Heart left ventricle (tissue), 16 donors: Measurements from ENCODE around the gene PFKFB3. TPM values are rescaled to one million over a fixed set of nuclear protein-coding genes. Genes with fewer than 3 reads are reported as not detected.

Experiments used
- ATAC-seq, 4 donors: fragments of 200-7000 bp; cut with Tn5 transposase; one replicate each; pipeline ENCODE4 v1.9.1; 2020 to 2022; ENCODE audit warnings: moderate library complexity in 4 of 4, mild to moderate bottlenecking in 3 of 4, moderate number of reproducible peaks in 1 of 4
- DNase-seq, 5 donors: peaks; one replicate each; pipeline ENCODE4 v3.0.0-alpha.2; 2020
- H3K27ac ChIP-seq, 12 donors: fragments of 200-600 bp; sonication (generic) in 4 of 12; one replicate each; pipeline versions ENCODE4 v1.5.0 to v1.8.0; 2016 to 2022; ENCODE audit warnings: mild to moderate bottlenecking in 2 of 12
- H3K27me3 ChIP-seq, 9 donors: fragments of 200-600 bp; sonication (generic) in 2 of 9; one replicate each; pipeline versions ENCODE4 v1.5.1 to v1.8.0; 2016 to 2022; ENCODE audit warnings: mild to moderate bottlenecking in 3 of 9
- H3K36me3 ChIP-seq, 9 donors: fragments of 200-600 bp; sonication (generic) in 2 of 9; one replicate each; pipeline versions ENCODE4 v1.5.0 to v1.8.0; 2018 to 2022; ENCODE audit warnings: mild to moderate bottlenecking in 2 of 9
- H3K4me1 ChIP-seq, 12 donors: fragments of 200-600 bp; sonication (generic) in 4 of 12; one replicate each; pipeline versions ENCODE4 v1.5.0 to v1.8.0; 2016 to 2022; ENCODE audit warnings: mild to moderate bottlenecking in 3 of 12
- H3K4me3 ChIP-seq, 12 donors: fragments of 200-600 bp; sonication (generic) in 4 of 12; one replicate each; pipeline versions ENCODE4 v1.5.0 to v1.8.0; 2017 to 2022; ENCODE audit warnings: mild to moderate bottlenecking in 9 of 12, moderate library complexity in 4 of 12
- H3K9me3 ChIP-seq, 12 donors: fragments of 200-600 bp; sonication (generic) in 4 of 12; one replicate each; pipeline versions ENCODE4 v1.5.0 to v1.8.0; 2016 to 2022; ENCODE audit warnings: mild to moderate bottlenecking in 1 of 12
- POLR2A ChIP-seq, 2 donors: fragments of 450-650 bp; IDR thresholded peaks; one replicate each; pipeline ENCODE4 v1.6.1; 2017; ENCODE audit warnings: antibody characterized with exemption in 2 of 2, mild to moderate bottlenecking in 2 of 2, moderate library complexity in 2 of 2
- WGBS, 4 donors: extraction: QIAGEN DNeasy Blood & Tissue Kit in 2 of 4; methylation state at CpG; one replicate each; pipeline versions ENCODE4 v1.1.5 to v1.1.7; 2013 to 2018; 5-methylcytosine and 5-hydroxymethylcytosine counted together
- intact Hi-C, 10 donors: fragments of 100-400 bp; cut with DNase I; formaldehyde crosslinking; loops; one replicate each; pipeline versions ENCODE4 v1.11.1 to v1.14.2; 2022
- polyA plus RNA-seq, 2 donors: library from polyadenylated mRNA; stranded (reverse); fragments of 200-250 nt; gene quantifications; one replicate each; pipeline ENCODE4 v1.2.3, GENCODE V29; 2013
- total RNA-seq, 9 donors: library from RNA; depleted of rRNA in 2 of 9; stranded (reverse); fragments of >200 nt in 2 of 9; fragmentation: NEBNext Ultra II Directional in 3 of 9; extraction: Animal tissue kit (Norgen Biotek cat#: 25700) in 3 of 9; gene quantifications; one replicate each; pipeline versions ENCODE4 v1.1.0 to v1.2.4, GENCODE V29; 2016 to 2023
- TF ChIP-seq, protein P1 (sequence below), 12 donors: fragments of 200-600 bp; sonication (generic) in 4 of 12; IDR thresholded peaks; one replicate each; pipeline versions ENCODE4 v1.5.0 to v1.8.0; 2018 to 2022; ENCODE audit warnings: antibody characterized with exemption in 12 of 12, mild to moderate bottlenecking in 5 of 12
- donor health status: ischemic (EF 13 %, LVEDD 7.1; RV severe dilation, severe dysfunction).
- donor health status: healthy with polysubstance abuse.
- donor health status: DM: no; HTN: yes; CAD: no.
- donor health status: DM: no; HTN: no; CAD: no.
- donor health status: ischemic (EF 25% LVEDD 6.9; RV normal size, moderate dysfunction).
- donor health status: ischemic (EF 25% LVEDD 5.7; RV mildly dilated, moderate dysfunction).
- donor health status: healthy.
- donor health status: DM: yes; HTN: yes; CAD: no.
- donor health status: ischemic (EF 35%, LVEDD 5.7; RV mildly dilated, moderate dysfunction).
- donor health status: nonischemic (EF 11% LVEDD 7.7; RV severe dilation, severe dysfunction).
- donor health status: DM: yes; HTN: yes; CAD: no.
- donor health status: PGD.
- donor health status: ischemic (EF 29% LVEDD 5.4; RV normal size, mild dysfunction).
- donor health status: nonischemic (EF 23%, LVEDD 6.1; RV moderate dilation, normal function).

The PFKFB3 gene
- total and polyA plus RNA-seq, 11 donors, result 6.2 to 53.1 (median 13.4) TPM

DNA sequence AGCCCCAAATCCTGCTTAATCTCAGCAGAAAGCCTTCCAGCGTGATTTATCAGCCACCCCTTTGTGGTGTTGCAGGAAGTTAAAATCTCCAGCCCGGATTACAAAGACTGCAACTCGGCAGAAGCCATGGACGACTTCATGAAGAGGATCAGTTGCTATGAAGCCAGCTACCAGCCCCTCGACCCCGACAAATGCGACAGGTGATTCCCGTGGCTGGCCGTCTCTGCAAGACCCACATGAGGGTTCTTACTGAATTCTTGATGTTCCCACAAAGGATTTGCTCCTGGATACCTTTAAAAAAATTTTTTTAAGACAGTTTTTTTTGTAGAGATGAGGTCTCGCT lies 16.7 kb downstream of the PFKFB3 start:
- WGBS, 4 donors, result 82 to 88% (median 87%) methylated on average over 10 of the region's 10 CpGs
- H3K27ac ChIP-seq, result no peak overlapping the region
- no peak for TF ChIP-seq POLR2A (IDR thresholded peaks at IDR 0.05)
- TF ChIP-seq, protein P1, sequence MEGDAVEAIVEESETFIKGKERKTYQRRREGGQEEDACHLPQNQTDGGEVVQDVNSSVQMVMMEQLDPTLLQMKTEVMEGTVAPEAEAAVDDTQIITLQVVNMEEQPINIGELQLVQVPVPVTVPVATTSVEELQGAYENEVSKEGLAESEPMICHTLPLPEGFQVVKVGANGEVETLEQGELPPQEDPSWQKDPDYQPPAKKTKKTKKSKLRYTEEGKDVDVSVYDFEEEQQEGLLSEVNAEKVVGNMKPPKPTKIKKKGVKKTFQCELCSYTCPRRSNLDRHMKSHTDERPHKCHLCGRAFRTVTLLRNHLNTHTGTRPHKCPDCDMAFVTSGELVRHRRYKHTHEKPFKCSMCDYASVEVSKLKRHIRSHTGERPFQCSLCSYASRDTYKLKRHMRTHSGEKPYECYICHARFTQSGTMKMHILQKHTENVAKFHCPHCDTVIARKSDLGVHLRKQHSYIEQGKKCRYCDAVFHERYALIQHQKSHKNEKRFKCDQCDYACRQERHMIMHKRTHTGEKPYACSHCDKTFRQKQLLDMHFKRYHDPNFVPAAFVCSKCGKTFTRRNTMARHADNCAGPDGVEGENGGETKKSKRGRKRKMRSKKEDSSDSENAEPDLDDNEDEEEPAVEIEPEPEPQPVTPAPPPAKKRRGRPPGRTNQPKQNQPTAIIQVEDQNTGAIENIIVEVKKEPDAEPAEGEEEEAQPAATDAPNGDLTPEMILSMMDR (IDR thresholded peaks at IDR 0.05), result no peak
- no peak for DNase-seq
- H3K27me3 ChIP-seq, result no peaks in the 10 kb centered on the region
- no peaks in the 10 kb centered on the region for H3K4me1 ChIP-seq
- H3K4me3 ChIP-seq, result no peak overlapping the region
- peaks cover 0 to 99% (median 97%) of the 10 kb centered on the region in 9 donors for H3K36me3 ChIP-seq
- H3K9me3 ChIP-seq, result no peaks in the 10 kb centered on the region
- ATAC-seq, result no peak
- intact Hi-C loops, result no loop called here

DNA sequence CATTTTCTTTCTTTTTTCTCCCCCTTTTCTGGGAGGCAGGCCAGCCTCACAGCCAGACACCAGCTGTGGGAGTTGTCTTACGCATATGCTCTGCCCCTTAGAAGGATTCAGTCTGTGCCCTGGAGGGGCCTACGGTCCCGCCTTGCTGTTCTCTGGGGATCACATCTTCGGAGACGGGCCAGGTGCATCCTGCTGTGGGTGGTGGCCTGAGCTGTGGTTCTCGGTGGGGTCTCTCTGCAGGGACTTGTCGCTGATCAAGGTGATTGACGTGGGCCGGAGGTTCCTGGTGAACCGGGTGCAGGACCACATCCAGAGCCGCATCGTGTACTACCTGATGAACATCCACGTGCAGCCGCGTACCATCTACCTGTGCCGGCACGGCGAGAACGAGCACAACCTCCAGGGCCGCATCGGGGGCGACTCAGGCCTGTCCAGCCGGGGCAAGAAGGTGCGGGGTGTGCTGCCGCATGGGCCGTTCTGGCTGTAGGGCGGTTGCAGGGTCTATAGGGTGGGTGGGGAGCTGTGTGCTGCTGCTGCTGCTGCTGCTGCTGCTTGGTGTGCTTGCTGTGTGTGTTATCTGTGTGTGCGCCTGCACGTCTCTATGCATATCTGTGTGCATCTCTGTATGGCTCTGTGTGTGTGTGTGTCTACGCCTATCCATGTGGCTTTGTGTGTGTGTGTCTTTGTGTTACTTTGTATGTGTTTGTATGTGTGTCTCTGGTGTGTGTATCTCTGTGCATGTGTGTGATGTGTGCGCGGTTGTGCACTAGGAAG lies 17.9 kb downstream of the PFKFB3 start:
- peaks cover 0 to 99% (median 97%) of the 10 kb centered on the region in 9 donors for H3K36me3 ChIP-seq
- no peak overlapping the region for H3K4me3 ChIP-seq
- intact Hi-C loops, result no loop called here
- no peak for ATAC-seq
- no peaks in the 10 kb centered on the region for H3K27me3 ChIP-seq
- no peaks in the 10 kb centered on the region for H3K9me3 ChIP-seq
- no peak for TF ChIP-seq POLR2A (IDR thresholded peaks at IDR 0.05)
- TF ChIP-seq, protein P1 (IDR thresholded peaks at IDR 0.05), result no peak
- H3K4me1 ChIP-seq, result no peaks in the 10 kb centered on the region
- WGBS, 4 donors, result 93 to 96% (median 95%) methylated on average over 29 to 32 of the region's 32 CpGs
- DNase-seq, result no peak
- H3K27ac ChIP-seq, result no peak overlapping the region

DNA sequence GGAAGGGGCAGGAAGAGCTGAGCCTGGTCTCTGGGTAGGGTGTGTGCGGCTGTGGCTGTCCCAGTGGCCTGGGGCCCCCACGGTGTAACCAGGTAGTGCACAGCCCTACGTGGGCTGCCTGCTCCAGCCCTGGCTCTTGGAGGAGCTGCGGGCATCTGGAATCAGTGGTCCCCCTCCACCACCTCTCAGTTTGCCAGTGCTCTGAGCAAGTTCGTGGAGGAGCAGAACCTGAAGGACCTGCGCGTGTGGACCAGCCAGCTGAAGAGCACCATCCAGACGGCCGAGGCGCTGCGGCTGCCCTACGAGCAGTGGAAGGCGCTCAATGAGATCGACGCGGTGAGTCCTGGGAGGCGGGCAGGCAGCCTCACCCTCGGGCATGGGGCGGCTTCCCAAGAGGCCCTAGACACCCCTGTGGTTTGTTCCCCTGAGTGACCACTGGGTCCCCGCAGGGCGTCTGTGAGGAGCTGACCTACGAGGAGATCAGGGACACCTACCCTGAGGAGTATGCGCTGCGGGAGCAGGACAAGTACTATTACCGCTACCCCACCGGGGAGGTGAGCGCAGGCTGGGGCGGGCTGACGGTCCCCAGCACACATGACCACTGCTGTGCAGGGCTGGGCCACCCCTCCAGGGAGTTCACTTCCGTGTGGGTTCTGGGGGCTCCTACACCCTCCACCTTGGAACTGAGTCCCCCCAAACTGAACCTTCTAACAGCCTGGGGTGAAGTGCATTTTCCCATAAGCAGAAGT lies 18.6 kb downstream of the PFKFB3 start:
- WGBS, 4 donors, result 94 to 96% (median 95%) methylated on average over 22 to 30 of the region's 30 CpGs
- Histone ChIP-seq H3K4me1 (no peaks in the 10 kb centered on the region), H3K27me3 (no peaks in the 10 kb centered on the region), H3K4me3 (no peak overlapping the region), H3K9me3 (no peaks in the 10 kb centered on the region), H3K36me3 (peaks cover 0 to 99% (median 97%) of the 10 kb centered on the region in 9 donors), H3K27ac (no peak overlapping the region)
- intact Hi-C loops, result no loop called here
- DNase-seq, result no peak
- no peak for TF ChIP-seq POLR2A (IDR thresholded peaks at IDR 0.05)
- TF ChIP-seq, protein P1 (IDR thresholded peaks at IDR 0.05), result no peak
- no peak for ATAC-seq

DNA sequence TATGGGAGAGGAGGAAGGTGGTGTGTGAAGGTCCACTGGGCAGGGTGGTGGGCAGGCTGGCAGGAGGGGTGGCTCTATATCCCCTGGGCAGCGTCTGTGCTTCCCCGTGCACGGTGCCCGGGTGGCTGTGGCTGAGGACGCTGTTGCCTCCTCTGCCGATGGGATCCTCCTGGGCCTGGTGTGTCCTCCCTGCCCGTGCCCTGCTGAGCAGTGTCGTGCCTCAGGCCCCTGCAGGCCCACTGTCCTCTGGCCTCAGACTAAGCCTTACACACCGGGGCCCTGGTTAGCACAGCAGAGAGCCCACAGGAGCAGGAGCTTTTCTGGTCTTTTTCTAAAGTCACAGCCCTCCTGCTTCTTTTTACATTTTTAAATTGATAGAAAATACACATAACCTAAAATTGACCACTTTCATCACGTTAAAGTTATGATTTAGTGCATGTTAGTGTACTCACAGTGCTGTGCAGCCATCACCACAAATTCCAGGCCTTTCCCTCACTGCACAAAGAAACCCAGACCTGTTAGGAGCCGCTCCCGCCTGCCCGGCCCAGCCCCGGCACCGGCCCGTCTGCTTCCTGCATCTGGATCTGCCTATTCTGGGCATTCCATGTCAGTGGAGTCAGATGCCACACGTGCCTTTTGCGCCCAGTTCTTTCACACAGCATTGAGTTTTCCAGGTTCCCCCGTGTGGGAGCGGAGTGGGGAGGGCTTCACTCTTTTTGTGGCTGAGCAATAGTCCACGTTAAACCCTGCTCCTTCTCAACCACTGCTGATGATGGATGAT lies 19.4 kb downstream of the PFKFB3 start:
- no peak for TF ChIP-seq POLR2A (IDR thresholded peaks at IDR 0.05)
- TF ChIP-seq, protein P1 (IDR thresholded peaks at IDR 0.05), result no peak
- intact Hi-C loops, result no loop called here
- no peak overlapping the region for H3K4me3 ChIP-seq
- no peaks in the 10 kb centered on the region for H3K9me3 ChIP-seq
- no peaks in the 10 kb centered on the region for H3K4me1 ChIP-seq
- WGBS, 4 donors, result 83 to 88% (median 87%) methylated on average over 19 to 21 of the region's 21 CpGs
- H3K36me3 ChIP-seq, result peaks cover 0 to 99% (median 96%) of the 10 kb centered on the region in 9 donors
- no peak overlapping the region for H3K27ac ChIP-seq
- H3K27me3 ChIP-seq, result no peaks in the 10 kb centered on the region
- ATAC-seq (no peak), DNase-seq (no peak)
